Inflammatory macrophage (primary cell): ENCODE measurements around the gene RAP1GAP.
"Not testable (repeated sequence)": the region's sequence is repeated elsewhere in the genome, so short reads cannot be mapped to it uniquely, and the experiment has no call there.

Source experiments
- DNase-seq, 2 donors: peaks; one replicate each; pipeline ENCODE4 v3.0.0-alpha.2; 2020 to 2022

Gene RAP1GAP

DNA sequence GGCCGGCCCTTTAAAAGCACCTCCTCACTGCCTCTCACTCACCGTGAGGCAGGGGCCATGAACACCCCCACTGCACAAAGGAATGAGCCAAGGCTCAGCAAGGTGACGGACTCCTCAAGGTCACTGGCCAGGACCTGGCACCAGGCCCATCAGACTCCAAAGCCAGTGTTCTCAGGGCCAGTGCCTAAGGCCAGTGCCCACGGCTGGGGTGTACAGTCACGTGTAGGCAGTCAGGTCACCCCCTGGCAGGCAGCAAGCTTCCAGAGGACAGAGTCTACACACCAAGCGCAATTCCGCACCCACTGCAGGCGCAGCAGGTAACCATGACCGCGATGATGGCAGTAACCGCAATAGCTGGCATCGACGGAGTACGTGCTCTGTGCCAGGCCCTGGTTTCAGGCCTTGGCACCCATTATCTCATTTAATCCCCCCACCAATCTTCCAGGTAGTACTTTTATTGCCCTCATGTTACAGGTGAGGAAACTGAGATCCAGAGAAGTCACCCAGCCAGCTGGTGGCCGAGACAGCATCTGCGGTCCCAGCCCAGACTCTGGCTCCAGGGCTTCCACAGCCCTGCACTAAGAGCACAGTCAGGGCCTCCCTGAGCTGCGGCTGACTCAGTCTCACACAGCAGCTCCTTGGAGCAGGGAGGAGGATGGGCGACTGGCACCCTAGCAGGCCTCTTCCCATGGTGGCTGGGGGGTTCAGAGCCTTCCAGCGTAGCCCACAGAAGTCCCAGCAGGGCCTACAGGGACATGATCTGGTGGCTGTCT lies 27.0 kb downstream of the RAP1GAP start:
- no peak for DNase-seq

DNA sequence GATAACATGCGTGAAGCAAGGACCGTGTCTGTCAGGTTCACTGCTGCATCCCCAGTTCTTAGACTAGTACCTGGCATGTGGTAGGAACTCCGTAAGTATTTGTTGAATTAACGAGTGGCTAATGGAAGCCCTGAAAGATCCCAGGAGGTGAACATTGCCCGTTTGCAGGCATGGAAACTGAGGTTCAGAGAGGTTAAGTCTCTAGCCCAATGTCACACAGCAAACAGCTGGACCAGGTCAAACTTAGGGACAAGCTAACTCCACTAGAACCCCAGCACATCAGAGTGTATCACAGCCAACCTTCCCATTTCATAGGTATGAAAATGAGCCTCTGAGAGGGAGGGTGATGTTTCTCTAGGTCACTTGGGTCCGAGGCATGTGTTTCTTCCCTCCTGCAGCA lies 27.6 kb downstream of the RAP1GAP start:
- no peak for DNase-seq

DNA sequence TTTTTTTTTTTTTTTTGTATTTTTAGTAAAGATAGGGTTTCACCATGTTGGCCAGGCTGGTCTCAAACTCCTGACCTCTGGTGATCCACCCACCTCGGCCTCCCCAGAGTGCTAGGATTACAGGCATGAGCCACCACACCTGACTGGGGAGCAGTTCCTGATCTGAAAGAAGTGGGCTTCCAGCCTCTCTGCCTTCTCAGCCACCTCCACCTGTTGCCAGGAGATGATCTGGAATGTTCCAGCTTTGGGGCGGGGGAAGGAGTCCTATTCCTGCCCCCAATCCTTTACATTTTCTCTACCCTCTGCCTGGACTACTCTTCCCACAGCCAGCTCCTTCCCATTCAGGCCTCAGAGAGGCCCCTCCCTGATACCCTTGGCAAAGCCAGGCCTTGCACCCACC lies 28.1 kb downstream of the RAP1GAP start:
- DNase-seq, result no peak

DNA sequence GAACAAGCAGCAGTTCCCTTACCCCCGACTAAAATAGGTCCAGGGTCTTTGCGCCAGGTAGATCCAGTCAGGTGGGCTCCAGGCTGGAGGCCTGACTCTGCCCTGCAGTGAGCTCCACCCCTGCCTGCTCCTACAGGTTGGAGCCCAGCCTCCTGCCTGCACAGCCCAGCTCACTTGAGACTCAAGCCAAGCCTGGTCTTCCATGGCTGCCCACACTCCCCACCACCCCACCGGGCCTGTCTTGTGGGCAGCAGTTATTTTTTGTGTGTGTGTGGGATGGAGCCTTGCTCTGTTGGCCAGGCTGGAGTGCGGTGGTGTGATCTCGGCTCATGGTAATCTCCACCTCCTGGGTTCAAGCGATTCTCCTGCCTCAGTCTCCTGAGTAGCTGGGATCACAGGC lies 28.5 kb downstream of the RAP1GAP start:
- no peak for DNase-seq

DNA sequence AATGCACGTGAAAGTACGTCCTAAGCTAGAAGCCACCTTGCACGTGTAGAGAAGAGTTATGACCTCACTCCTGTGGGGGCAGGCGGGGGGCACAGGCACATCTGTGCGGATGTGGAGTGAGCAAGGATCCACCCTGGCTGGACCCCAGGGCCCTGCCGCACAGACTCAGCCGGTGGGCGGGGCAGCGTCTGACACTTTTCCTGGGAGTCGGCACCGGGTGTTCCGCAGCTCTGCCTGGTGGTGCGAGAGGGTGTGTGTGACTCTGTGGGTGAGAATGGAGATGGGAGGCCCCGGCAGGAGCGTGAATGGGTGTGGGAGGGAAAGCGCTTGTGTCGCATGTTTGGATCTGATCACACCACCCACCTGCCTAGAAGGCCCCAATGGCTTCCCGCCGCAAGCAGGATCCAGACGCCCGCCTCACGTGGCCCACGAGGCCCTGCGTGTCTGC lies 29.5 kb downstream of the RAP1GAP start:
- DNase-seq, result no peak

DNA sequence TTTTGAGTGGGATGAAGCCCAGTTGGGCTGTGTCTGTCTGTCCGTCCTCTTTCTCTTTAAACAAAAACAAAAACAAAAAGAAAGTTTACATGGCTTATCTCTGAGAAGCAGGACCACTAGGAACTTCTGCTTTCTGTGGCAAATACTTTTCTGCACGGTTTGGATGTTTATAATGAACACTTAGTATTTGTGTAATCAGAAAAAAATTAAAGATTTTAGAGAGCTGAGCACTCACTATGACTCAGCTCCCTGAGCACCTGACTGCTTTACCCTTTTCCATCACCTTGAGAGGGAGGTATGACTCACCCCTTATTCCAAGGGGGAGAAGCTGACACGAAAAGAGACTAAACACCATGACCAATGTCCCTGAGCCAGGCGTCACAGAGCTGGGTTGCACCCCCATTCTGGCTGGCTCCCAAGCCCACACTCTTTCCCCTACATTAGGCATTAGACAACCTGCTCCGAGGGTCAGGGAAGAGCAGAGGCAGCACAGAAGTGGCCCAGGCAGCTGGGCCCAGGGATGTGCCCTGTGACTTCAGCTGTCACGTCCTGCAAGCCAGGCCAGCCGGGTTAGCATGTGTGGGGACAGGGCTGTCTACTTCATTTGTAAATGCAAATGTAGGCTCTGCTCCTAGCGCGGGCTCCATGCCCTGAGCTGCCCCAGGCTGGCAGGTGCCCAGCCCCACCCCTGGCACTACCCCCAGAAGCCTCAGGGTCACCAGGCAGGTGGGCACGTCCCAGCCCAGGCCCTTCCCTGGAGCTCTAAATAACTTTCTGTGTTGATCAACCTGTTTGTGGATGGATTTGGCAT lies 30.4 kb downstream of the RAP1GAP start:
- DNase-seq, result peak in 1 of 2 donors; percentile 12

DNA sequence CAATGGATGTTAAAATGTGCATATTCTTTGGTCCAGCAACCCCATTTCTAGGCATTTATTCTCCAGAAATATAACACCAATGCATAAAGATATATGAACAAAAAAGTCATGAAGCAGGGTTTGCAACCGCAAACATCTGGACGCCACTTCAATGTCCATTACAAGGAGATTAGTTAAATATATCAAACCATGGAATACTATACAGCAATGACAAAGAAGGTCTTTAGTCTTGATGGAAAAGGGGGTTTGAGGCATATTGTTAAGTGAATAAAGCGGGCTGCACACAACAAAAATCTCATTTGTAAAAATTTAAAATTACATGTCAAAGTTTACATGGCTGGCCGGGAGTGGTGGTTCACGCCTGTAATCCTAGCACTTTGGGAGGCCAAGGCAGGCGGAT lies 31.6 kb downstream of the RAP1GAP start:
- no peak for DNase-seq

DNA sequence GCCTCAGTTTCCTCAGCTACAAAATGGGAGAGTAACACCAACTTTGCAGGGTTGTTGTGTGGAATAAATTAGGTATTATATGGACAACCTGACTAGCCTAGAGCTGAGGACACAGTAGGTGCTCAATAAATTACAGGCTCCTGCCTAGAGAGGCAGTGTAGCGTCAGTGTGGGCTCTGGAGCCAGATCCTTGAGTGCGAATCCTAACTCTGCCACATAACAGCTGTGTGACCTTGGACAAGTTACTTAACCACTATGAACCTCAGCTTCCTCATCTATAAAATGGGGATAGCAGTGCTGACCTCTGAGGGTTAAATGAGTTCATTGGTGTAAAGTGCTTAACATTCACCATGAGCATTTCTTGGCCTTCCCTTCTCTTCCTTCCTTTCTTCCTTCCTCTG lies 33.1 kb downstream of the RAP1GAP start:
- DNase-seq, result no peak

DNA sequence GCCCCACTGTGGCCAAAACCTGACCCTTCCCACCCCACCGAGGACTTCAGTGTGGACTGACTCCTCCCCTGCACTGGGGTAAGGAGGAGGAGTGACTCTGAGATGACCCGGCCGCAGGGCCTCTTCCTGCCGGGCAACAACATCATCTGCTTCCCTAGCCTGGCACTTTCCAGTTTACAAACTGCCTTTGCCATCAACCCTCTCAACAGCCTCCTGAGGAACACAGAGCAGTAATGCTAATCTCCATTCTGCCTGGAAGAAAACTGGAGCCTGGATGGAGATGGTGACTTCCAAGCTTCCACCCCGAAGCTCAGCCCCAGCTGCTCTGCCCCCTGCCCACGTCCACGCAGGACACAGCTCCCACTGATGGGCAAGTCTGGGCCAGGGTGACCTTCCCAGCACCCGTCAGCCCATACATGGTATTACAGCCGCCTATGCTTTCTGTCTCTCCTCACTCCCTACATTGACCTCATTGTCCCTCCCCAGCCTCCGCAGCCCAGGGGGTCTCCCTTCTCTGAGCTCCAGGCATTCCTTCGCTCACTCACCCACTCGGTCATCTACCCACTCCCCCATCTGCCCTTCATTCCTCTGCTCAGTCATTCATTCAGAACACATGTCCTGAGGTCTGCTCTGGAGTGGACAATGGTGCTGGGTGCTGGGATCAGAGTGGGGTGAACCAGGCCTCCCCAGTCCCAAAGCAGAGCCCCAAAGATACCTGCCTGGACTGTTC lies 34.2 kb downstream of the RAP1GAP start:
- DNase-seq, result no peak

DNA sequence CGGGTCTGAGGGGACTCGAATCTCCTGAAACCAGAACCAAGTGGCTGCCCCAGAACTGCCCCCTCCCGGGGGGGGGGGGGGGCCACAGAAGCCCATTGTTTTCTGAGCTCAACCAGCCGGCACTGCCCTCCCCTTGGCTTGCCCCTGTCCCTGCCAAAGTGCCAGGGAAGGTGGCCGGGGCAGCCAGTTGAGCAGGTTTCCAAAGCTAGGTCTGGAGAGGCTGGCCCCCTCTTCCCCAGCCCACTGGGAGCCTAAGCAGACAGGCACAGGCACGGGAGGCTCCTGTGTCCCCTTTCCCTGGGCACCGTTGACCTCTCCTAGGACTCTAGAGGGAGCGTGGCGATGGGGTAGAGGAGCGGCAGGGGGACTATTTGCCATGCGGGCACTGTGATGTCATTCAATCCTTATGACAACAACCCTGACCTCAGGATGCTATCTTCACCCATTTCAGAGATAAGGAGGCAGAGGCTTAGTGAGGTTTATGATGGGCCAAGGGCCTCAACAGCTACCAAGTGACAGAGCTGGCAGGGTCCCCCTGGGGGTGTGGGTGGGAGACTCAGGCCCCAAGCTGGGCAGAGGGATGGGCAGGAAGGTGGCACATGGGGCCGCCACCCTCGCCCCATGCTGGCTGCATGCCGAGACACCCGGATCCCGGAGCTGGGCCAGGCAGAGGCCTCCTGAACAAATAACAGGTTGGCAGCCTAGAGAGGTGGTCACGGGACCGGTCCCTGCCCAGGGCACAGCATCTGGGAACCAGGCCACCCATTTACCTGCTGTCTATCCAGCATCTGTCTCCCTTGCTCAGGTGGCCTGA lies 35.0 kb downstream of the RAP1GAP start:
- DNase-seq, result no peak

DNA sequence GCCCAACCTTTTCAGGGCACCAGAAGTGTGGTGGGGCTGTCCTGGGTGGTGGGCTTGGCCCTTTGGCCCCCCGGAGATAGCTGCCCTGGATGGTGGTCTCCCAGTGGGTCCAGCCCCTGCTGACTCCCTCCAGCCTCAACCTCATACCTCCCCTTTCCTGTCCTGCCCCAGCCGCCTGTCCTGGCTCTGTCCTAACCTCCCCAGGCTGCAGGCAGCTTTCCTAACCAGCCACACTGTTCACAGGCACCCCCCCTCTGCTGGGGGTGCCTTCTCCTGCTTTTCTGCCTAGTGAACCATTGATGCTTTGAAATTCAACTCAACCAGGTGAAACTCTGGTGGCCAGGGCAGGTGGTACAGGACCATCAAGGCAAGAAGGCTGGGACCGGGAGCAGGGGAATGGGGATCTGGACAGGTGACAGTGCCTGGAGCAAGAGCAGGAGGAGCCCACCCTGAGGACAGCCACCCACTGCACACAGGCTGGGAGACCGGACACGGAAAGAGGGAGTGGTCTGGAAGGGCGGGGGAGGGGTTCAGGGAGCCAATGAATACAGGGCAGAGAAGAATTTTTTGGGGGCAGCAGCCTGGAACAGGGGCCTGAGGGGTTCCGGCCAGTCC lies 35.9 kb downstream of the RAP1GAP start:
- no peak for DNase-seq

DNA sequence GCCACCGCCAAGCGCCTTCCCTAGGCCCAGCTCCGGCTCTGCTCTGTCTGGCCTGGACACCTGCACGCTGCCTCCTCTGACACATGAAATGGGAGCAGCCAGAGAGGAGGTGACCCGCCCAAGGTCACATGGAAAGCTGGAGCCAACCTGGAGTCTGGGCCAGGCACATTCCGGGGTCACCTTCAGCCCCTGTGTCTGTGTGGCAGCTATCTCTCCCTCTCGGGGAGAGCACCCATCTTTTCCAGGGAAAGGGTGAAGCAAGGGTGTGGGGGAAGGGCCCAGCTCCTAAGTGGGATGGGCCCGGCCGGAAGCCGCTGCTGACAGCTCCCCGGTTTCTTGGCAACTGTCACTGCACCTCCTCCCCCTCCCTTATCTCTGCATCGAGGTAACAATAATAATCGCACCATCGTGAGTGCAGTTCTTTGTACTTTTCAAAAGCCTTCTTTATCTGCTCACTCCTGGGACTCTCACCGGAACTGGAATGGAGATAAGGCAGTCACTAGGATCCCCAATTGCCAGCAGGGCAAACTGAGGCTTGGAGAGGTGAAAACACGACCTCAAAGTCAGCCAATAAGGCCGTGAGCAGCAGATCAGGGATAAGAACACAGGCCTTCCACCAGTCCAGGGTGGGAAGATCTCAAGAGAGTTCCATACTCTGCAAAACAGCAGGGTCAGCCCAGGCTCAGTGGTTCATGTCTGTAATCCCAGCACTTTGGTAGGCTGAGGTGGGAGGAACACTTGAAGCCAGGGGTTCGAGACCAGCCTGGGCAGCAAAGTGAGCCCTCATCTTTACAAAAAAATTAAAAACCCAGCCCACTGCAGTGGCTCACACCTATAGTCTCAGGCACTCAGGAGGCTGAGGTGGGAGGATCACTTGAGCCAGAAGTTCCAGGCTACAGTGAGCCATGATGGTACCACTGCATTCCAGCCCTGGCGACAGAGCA lies 36.9 kb downstream of the RAP1GAP start:
- no peak for DNase-seq

DNA sequence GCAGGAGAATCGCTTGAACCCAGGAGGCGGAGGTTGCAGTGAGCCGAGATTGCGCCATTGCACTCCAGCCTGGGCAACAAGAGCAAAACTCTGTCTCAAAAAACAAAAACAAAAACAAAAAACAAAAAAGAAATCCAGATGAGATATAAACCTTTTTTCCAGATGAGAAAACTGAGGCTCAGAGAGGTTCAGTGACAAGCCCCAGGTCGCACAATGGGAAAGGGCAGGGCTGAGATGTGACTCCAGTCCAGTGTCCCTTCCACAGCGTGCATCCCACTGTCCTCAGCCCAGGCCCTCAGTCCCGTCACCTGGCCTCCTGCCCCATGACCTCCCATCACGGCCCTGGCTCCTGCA lies 37.6 kb downstream of the RAP1GAP start:
- DNase-seq, result not testable (repeated sequence)

DNA sequence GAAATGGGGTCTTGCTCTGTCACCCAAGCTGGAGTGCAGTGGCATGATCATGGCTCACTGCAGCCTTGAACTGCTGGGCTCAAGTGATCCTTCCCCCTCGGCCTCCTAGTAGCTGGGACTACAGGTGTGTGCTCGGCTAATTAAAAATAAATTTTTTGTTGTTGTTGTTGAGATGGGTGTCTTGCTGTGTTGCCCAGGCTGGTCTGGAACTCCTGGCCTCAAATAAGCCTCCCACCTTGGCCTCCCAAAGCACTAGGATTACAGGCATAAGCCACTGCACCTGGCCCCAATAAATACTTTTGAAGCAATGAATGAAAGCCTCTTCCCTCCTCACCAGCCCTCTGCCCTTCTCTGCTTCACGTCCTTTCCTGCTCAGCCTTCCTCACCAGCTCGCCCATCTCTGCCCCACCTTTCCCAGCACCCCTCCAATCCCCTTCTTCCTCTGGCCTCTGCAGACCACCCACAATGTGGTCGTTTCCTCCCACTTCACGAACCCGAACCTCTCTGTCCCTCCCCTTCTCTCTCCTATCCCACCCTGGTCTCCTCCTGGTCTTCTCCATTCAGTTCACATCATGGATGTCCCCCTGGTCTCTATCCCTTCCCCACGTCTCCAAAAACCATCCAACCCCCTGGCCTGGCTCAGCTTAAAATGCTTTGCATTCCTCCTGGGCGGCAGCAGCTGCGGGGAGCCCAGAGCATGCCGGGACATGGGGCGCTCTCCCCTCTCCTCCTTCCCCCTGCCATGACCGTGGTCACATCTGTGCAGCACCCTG lies 38.4 kb downstream of the RAP1GAP start:
- DNase-seq, result no peak

DNA sequence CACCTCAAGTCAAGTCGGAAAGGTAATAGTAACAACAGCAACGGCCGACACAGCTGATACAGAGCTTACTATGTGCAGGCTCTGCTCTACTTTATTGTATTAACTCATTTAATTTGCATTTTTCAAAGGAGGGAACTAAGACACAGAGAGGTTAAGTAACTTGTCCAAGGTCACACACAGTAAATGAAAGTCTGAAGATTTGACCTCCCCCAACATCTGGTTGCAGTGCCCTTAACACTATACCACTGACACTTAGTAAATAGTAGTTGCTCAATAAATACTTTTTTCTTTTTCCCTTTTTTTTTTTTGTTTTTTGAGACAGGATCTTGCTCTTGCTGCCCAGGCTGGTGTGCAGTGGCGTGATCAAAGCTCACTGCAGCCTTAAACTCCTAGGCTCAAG lies 39.2 kb downstream of the RAP1GAP start:
- no peak for DNase-seq

DNA sequence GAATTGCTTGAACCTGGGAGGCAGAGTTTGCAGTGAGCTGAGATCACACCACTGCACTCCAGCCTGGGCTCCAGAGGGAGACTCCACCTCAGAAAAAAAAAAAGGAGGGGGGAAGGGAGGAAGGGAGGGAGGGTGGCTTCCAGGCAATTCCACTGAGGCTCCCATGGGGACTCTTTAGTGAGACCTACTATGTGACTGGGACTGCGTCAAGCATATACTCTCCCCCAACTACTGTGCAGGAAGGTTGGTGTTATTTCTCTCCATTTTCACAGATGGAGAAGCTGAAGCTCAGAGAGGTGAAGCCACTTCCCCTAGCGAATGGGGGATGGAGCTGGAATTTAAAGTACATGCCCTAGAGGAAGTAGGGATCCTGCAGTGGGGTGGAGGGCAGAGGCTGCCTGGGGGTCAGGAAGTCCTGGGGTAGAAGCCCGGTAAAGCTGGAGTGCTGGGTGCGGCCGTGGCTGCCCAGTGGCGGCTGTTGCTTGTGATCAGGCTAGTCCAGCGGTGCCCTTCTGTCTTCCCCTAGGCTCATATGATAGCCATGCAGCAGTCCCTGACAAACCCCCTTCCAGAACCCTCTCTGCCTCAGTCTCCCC lies 40.3 kb downstream of the RAP1GAP start:
- DNase-seq, result no peak

DNA sequence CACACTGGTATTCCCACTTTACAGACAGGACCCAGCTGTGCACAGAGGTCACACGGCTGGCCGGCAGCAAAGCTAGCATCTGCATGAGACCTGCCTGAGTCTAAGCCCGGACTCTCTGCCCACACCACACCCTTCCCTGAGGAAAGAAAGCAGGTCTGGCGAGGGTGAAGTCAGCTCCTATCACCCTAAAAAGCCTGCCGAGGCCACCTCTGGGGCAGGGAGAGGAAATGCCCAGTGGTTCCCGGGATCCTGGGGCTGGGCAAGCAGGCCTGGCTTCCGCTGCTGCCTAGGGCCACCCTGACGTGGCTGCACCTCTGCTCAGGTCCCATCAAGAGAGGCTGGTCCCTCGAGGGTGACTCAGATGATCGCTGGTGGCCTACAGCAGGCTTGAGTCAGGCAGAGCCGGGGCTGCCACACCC lies 42.2 kb downstream of the RAP1GAP start:
- DNase-seq, result no peak

DNA sequence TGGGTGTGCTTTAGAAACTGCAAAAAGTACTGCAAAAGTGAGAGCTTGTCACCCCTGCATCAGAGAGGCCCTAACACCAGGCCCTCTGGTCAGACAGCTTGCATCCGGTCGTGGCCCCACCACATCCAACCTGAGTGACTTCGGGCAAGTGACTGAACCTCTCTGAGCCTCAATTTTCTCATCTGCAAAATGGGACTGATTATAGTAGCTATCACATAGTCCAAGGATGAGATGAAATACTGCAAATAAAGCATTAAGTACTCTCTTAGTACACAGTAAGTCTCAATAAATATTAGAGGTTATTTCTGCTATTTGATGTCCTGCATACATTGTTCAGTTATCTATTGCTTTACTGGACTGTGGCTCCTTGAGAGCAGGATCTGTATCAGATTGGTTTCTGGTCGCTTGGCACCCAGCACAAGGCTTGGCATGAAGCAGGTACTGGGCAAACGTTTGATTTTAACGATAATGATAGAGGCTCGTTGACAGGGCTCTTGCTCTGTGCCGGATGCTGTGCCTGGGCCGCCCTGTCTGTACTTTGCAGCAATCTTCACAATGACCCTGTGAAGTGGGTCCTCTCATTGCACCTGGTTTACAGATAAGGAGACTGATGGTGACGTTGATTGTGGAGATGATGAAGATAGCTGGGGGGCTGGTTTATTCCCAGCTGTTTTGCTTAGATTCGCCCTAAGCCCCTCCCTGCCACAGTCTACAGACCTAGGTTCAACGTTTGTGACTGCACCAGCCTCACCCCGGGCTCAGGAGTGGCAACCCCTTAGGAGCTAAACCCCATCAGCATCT lies 43.6 kb downstream of the RAP1GAP start:
- no peak for DNase-seq
